HG03439 (cell line): Measurements from ENCODE around the gene RPS2.
"Not testable (repeated sequence)": the region's sequence is repeated elsewhere in the genome, so short reads cannot be mapped to it uniquely, and the experiment has no call there.

Experiments
- ATAC-seq: cut with Tn5 transposase; IDR thresholded peaks from one replicate; pipeline ENCODE4 v1.9.1; 2021; ENCODE audit warnings: mild to moderate bottlenecking, moderate library complexity; ENCODE audit not compliant: unreplicated experiment

RPS2 gene

DNA sequence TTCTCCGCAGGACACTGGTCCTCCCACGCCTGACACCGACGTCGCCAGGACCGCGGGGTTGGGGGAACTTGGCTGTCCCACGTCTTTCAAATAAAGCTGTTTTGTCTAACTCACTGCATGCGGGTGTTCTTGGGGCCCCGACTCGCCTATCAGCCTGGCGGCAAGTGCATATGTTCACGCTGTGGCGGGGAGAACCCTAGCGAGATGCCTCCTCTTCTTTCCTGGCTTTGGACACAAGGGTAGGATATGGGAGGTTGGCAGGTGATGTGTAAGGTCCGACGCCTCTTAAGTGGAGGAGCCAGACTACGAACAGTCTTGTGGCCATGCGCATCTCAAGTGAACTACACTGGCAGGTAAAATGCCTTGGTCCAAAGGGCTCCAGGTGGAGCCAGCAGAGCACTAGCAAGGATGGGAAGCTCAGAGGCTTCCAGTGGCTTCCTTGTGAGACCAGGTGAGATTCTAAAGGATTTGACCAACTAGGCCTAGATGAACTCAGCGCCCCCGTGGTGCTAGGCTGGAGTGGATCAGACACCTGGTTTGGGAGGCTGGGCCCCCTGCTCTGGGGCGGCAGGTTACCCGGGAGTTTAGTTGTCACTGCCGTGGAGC, 873 bp upstream of the RPS2 start:
- ATAC-seq = no peak

DNA sequence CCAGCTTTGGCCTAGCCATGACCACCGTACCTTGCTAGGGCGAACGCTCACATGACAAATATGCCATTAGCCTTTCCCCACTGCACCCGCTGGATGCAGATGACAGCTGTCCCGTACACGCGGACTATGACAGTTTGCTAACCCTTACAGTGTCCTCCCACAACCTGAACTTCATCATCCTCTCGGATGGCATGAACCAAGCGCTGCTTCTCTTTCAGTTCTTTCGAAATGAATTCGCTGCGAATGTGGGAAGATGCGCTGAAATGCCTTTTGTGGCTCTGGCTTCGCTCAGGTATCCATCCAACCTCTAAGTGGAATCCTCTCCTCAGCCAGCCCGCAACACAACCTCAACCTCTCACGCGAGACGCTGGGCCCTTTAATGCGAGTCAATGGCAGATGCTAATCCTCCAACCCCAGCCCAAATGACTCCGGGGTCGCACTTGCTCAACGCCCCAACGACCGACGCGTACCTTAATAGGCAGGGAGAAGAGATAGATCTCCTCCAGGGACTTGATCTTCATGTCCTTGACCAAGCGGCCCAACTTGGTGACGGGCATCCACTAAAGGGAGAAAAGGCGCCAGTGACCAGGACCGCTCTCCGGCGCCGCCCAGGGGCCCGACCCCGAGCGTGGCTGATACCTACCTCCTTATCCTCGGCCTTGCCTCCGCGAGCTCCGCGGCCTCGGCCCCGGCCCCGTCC, 670 bp downstream of the RPS2 start:
- ATAC-seq = no peak

DNA sequence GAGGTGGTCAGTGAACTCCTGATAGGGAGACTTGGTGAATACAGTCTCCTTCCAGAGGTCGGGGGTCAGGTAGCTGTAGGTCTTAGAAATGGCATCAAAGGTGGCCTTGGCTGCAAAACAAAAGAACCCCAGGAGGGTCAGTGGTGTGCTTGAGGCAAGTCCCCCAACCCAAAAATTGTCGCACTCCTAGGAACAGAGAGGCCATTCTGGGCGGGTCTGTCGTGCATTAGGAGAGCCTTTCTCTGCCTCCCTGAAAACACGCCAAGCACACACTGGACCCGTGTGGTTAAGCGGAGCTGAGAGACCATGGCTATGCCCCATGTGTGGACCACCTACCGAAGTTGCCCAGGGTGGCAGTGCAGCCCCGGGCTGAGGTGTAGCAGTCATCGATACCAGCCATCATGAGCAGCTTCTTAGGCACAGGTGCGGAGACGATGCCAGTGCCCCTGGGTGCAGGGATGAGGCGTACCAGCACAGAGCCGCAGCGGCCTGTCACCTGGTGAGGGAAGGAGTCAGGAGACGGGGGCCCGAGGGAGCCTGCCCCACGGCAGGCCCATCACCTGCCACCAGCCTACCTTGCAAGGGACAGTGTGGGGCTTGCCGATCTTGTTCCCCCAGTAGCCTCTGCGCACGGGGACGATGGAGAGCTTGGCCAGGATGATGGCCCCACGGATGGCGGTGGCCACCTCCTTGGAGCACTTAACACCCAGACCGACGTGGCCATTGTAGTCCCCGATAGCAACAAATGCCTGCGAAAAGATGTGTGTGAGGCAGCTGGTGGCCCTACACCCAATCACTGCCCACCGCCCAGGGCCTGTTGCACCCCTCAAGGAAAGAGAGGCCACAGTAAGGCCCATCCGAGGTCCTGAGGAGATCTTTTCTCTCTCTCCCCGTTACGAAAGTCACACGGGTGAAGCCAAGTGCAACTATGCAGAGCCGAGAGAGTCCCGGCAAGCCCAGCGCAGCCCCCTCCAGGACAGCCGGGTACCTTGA, 2.2 kb downstream of the RPS2 start:
- ATAC-seq = not testable (repeated sequence)

DNA sequence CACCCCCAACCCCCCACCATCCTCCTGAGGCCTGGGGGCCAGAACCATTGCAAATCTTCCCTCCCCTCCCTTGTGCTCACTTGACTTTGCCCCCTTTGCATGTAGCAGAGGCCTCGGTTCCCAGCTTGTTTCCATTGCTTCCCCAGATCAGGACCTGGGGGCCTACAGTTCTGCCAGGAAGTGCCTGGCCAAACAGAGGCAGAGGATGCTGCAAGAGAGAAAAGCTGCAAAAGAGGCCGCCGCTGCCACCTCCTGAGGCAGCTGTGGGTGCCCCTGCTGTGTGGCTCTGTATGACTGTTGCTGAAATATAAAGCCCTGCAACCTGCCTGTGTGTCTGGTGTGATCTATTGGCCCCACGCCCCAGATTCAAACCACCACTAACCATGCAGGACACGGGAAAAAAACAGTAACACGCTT, 3.0 kb downstream of the RPS2 start:
- no peak for ATAC-seq

DNA sequence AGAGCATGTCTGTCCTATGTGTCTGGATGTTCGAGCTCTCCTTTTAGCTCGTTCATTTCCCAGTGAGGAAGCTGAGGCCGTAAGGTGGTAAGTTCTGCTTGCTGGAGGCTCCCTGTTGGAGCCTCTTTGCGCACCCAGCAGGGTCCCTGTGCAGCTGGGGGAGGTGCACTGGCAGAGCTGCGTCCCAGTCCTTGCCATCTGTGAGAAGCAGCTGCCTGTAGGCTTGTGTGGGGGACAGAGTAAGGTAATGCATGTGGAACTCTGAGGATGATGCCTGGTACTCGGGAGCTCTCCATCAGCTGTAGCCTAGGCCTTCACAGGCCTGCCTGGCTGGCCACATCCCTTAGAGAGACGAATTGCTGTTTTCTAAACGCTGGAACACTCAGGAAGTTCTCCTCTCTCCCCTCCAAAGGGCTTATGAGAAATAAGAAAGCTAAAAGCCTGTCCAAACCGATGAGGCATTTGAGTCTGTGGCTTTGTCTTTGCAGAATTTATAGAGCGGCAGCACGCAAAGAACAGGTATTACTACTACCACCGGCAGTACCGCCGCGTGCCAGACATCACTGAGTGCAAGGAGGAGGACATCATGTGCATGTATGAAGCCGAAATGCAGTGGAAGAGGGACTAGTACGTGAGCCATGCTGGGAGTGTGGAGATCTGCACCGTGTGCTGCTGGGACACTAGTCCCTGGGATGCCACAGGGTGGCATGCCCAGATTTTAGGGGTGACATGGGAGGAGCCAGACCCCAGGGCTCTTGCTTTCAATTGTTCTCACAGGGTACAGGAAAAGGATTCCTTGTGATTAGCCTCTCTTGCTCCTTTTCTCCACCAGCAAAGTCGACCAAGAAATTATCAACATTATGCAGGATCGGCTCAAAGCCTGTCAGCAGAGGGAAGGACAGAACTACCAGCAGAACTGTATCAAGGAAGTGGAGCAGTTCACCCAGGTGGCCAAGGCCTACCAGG, 3.7 kb downstream of the RPS2 start:
- ATAC-seq = no peak

DNA sequence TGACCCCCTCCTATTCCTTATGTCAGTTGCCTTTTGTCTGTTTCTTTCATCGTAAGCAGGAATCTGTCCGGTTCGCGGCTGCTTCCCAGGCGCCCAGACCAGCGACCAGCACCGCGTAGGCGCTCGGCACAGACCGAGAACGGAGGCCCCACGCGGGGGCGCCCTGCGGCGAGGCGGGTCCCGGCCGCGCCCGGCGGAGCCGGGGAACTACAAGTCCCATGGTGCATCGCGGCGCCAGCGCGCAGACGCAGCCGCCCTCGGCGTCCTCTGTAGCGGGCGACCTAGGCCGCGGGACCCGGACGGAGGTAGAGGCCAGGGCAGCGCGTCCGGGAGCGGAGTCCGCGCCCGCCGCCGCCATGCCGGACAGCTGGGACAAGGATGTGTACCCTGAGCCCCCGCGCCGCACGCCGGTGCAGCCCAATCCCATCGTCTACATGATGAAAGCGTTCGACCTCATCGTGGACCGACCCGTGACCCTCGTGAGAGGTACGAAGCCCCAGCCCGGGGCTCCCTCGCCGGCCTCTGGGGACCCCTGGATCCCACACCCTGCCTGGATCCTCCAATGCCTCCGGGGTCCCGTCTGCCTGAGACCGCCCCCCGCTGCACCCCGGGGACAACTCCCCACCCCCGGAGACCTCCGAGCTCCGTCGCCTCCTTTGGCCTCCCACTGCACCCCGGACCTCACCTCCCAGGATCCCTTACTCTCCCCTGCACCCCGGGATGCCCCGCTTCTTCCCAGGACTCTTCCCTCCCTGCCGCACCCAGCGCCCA, 5.2 kb downstream of the RPS2 start, which contains the start of gene NDUFB10:
Gene NDUFB10 (plus strand): TSS at position 270 of the 771 bp plus-strand sequence. CDS start 87 bp downstream, at position 357.
- peak; percentile 54 for ATAC-seq

DNA sequence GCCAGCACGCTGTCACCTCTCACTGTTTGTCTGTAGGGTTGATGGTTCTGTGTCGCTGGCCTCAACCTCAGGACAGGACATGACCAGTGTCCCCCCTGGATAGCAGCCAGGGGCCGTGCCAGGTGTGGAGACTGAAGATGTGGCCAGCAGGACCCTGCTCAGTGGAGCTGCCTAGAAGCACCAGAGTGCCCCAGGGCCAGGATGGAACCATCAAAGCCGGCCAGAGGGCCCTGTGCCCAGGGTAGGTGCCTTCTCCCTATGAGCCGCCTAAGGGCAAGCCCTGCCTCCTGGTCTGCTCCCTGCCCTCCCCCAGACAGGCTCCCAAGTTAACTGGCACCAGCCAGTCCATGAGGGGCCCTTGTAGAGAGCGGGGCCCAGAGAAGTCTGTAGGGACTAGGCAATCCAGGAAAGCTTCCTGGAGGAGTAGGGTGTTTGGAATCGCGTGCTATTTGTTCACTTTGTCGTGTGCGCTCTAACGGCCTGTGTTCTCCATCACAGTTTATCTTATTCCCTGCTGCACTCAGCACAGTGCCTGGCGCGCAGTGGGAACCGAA, 5.8 kb downstream of the RPS2 start:
- ATAC-seq = peak; percentile 2

DNA sequence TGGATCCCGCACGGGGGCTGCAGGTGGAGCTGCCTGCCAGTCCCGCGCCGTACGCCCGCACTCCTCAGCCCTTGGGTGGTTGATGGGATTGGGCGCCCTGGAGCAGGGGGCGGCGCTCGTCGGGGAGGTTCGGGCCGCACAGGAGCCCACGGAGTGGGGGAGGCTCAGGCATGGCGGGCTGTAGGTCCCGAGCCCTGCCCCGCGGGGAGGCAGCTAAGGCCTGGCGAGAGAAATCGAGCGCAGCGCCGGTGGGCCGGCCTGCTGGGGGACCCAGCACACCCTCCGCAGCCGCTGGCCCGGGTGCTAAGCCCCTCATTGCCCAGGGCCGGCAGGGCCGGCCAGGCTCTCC, 6.5 kb downstream of the RPS2 start:
- not testable (repeated sequence) for ATAC-seq

DNA sequence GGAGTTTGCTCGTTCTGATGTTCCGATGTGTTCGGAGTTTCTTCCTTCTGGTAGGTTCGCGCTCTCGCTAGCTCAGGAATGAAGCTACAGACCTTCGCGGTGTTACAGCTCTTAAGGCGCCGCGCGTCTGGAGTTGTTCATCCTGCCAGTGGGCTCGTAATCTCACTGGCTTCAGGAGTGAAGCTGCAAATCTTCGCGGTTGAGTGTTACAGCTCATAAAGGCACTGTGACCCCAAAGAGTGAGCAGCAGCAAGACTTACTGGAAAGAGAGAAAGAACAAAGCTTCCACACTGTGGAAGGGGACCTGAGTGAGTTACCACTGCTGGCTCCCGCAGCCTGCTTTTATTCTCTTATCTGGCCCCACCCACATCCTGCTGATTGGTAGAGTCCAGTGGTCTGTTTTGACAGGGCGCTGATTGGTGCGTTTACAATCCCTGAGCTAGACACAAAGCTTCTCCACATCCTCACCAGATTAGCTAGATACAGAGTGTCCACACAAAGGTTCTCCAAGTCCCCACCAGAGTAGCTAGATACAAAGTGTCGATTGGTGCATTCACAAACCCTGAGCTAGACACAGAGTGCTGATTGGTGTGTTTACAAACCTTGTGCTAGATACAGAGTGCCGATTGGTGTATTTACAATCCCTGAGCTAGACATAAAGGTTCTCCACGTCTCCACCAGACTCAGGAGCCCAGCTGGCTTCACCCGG, 7.0 kb downstream of the RPS2 start:
- not testable (repeated sequence) for ATAC-seq

DNA sequence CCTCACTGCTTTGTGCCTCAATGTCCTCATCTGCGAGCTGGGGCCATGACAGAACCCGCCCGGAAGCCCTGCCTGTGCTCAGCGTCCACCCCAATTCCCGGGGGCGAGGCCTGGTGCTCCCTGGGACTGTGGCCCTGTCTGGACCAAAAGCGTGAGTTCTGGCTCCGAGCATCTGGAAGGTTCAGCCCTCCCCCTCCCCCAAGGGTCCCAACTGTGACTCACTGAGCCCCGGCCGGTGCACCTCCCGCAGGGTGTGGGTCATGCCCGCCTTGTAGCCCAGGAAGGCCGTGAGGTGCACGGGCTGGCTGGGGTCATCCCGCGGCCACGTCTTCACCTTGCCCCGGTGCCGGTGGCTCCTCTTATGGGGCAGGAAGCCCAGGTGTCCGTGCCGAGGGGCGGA, 10.9 kb downstream of the RPS2 start:
- ATAC-seq = no peak

DNA sequence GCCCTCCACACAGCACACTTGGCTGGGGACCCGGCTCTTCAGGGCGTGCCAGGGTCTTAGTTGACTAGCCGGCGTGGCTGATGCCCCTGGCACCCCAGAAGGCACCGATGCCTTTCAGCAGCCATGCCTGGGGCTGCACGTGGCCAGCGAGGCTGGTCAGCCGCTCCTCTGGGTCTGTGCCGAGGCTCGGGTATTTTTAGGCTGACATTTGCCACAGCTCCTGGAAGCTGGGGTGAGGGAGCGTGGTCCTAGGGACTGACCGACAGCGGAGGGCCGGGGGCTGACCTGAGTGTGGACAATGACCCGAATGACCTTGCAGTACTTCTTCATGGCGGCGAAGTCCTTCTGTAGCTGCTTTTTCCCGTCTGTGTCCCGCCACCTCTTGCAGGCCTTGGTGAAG, 14.1 kb downstream of the RPS2 start:
- no peak for ATAC-seq

DNA sequence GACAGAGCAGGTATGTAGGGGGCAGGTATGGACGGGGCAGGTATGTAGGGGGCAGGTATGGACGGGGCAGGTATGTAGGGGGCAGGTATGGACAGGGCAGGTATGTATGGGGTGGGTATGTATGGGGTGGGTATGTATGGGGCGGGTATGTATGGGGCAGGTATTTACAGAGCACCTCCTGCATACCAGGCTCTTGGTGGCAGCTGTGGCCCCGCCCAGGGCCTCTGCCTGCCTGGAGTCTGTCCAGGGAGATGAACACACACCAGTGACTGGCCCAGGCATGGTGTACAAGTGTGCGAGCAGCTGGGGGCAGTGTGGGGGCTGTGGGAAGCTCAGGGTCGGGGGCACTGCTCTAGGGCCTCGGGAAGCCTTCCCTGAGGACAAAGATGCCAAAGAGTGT, 14.6 kb downstream of the RPS2 start:
- no peak for ATAC-seq

DNA sequence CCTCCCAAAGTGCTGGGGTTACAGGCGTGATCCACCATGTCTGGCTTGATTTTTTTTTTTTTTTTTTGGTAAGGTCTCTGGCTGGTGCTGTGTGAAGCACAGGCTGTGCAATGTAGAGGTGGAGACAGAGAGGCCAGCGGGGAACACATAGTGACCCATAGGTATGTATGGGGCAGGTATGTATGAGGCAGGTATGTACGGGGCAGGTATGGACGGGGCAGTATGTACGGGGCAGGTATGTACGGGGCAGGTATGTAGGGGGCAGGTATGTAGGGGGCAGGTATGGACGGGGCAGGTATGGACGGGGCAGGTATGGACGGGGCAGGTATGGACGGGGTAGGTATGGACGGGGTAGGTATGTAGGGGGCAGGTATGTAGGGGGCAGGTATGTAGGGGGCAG, 15.1 kb downstream of the RPS2 start:
- no peak for ATAC-seq

DNA sequence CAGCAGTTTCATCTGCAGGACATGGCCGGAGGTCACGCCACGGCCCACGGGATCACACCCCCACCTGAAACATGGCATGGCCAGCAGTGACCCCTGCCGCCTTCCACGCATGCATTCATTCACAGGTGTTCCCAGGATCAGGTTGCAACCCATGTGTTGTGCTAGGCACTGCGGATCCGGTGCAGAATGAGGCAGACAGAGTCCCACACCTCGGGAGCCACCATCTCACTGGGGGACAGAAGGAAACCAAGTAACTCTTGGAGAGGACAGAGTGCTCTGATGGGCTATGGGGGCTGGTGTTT, 17.3 kb downstream of the RPS2 start:
- ATAC-seq = no peak

DNA sequence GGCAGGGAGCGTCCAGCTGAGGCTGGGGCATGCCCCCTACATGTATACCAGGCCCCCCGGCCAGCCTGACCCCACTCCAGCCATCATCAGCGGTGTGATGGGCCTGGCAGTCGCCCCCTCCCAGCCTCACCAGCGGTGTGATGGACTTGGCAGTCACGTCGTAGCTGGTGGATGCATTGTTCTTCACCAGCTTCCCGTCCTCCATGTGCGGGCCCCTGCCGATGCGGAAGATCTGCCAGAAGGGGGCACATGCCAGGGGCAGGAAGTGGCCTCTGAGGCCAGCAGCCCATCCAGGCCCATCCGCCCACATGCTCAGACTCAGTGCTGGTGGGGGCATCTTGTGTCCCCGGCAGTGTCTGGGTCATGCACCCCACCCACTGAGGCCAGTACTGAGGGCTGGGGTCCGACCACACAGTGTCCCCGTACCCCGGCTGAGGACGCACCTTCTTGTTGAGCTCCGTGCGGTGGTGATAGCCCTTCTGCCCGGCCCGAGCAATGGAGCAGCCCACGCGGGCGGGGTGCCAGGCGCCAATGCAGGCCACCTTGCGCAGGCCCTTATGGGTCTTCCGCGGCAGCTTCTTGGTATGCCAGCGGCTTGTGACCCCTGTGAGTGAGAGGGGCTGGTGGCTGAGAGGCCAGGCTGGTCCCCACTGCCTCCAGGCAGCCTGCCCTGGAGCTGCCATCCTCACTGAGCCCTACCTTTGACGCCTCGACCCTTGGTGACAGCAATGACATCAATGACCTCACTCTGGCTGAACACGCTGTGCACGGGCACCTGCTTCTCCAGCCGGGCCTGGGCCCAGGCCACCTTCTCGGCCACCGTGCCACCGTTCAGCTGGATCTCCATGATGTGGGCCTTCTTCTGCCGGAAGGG, 17.9 kb downstream of the RPS2 start:
- ATAC-seq = no peak

DNA sequence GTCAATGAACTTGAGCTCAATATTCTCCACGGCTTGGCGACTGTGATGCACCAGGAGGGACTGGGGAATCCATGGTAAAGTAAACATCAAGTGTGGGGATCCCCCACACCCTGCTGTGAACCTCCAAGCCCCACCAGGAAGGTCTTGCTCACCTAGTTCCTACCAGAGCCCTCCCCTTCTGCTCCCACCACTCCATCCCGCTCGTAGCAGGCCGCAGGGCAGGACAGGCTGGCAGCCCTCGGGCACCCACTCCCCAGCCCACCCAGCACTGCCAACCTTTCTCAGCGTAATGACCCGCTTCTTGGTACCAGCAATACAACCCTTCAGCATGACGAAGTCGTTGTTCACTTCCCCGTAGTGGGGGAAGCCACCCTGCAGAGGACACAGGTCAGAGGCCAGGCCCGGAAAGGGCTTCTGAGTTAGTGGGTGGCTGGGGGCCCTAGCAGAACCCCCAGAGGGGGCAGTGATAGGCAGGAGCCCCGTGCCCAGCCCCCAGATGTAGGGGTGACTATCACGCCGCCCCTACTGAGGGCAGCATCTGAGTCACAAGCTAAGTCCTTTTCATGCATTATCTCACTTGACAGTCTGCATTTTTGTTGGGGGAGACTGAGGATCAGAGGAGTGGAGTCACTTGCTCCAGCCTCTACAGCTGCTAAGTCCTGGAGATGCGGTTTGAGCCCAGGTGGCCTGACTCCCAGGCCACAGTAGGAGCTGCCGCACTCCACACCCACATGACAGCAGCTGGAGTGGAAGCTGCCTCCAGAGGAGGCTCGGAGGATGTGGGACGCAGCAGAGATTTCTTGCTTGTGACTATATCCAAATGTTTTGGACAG, 18.9 kb downstream of the RPS2 start:
- ATAC-seq = no peak

DNA sequence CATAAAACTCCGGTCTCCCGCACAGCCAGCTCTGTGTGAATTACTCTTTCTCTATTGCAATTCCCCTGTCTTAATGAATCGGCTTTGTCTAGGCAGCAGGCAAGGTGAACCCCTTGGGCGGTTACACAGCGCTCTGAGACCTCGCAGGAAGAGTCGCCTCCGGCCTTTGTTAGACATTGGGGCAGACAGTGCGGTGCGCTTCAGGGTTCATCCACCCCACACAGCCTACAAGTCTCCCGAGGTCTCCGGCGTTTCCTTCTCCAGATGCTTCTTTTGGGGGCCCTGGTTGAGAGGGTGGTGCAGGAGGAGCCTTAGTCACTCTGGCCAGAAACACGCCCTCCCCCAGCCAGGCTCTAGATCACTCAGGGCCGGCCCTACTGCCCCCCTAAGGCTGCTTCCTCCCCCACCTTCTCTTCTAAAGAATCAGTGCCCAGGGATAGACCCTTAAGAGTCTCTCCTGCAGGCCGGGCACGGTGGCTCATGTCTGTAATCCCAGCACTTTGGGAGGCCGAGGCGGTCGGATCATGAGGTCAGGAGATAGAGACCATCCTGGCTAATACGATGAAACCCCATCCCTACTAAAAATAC, 19.9 kb downstream of the RPS2 start:
- no peak for ATAC-seq
